Measurements from ENCODE around the gene PTPRN2.

The PTPRN2 gene

DNA sequence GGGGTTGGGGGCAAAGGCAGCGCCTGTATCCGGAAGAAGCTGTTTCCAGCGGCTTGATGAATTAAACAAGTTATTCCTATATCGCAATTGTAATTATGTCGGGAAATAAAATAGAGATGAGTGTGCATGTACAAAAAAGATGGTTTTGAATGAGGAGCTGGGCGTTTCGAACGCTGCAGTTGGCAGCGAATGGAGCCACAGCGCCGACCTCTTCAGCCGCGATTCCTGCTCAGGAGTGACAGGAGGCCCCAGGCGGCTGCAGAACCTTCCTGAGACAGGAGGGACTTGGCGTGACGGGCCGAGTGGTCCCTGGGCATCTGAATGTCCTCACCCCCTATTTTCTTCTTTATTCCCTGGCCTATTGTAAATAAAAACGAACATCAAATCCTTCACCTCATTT is 1065.9 kb downstream of the PTPRN2 start:
- no peak for DNase-seq

DNA sequence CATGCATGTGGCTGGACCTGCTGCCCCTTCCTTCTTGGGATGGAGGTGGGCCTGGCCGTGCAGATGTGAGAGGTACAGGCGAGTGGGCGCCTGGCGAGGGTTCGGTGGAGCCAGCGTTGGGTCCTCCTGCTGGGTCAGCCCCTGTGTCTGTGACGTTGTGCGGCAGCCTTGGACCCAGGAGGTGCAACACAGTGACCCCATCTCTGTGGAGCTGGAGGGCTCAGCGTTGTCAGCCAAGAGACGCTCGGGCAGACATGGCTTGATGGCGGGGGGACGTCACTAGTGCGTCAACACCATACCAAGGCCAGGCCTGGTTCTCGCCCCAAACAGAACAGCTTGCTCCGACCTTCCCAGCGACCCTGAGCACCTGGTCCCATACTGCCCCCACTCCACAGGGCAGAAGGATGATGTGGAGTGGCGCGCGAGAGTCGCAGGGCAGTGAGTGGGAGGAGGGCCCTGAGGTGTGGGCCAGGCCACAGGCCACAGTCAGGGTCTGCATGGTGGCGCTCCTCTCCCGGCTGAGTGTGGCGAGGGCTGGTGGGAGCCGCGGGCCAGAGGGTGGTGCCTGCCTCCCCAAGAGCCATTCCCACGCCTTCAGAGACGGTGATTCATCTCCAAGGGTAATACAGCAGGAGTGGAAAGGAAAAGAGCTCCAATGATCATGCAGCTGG is 1066.4 kb downstream of the PTPRN2 start:
- DNase-seq = no peak

- DNase-seq = no peak
Measured at GRCh38 chr7:157520249-157520648, 1067.4 kb downstream of the PTPRN2 start.

DNA sequence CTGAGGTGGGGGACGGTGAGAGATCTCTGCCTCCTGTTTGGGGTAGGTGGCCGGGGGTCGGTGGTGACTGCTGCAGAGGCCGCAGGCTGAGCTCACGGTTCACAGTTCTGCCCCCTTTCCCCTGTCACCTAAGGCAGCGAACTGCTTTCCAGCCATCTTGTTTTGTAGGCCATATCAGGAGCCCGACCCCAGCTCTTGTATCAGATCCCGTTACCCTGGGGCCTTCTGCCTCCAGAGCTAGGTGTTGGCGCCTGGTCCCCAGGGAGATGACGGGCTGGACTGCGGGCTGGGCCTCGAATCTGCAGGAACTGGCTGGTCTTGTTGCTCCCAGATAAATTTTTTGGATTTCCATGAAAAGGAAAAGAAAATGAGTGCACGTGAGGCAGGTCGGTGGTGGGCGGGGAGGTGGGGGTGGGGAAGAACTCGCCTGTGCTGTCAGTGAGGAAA is 1067.8 kb downstream of the PTPRN2 start:
- no peak for DNase-seq

DNA sequence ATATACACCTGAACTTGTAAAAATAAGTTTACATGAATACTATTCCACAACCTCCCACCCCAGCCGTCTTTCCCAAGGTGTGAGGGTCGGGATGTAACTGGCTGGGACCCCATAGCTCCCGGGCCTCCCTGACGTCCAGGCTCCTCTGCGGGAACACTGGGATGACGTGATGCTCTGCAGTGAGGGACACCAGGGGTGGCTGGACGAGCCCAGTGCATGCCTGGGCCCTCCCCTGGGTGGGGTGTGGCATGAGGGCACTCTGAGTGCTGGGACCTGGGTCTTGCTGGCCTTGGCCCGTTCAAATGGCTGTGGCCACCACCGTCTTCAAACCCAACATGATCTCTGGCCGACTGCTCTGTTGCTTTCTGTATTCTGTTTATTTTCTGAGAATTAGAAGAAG is 1068.4 kb downstream of the PTPRN2 start:
- DNase-seq = no peak

GRCh38 chr7:157518514-157519175 is 1069.0 kb downstream of the PTPRN2 start:
- DNase-seq = no peak

- DNase-seq = no peak
Measured at GRCh38 chr7:157517782-157518513, 1069.7 kb downstream of the PTPRN2 start.

DNA sequence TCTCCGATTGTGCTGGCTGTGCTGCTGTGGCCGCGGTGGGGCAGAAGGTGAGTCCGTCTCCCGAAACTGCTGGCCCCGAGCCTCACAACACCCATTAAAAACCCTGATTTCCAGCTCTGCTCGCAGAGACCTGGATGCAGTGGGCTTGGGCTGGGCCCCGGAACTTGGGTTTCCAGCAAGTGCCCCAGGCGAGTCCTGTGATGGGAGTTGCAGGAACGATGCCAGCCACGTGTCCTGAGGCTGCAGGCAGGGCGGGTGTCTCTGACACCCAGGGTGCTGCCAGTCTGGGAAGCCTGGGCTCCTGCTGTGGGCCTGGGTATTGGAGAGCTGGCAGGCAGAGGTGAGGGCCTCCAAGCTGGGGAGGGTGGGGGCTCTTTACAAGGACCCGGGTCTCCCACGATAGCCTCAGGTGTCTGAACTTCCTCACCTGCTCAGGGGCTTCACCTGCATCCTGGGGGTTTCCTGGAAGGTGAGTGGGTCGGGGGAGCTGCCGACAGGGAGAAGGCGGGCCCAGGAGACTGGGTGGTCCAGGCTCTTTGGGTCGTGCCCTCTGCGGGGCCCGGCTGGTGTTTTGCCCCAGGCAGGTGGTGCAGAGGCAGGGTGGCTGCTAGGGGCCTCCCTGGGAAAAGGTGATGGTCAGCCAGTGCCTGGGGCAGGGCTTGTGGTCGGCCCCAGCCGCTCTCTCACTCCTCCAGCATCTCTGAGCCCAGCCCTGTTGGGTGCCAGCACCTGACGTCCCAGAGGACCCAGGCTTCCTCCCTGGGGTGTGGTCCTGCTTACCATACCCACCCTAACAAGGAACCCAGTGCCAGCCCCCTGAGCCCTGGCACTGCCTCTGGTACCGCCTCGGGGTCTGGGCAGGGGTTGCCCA is 1070.5 kb downstream of the PTPRN2 start:
- no peak for DNase-seq

DNA sequence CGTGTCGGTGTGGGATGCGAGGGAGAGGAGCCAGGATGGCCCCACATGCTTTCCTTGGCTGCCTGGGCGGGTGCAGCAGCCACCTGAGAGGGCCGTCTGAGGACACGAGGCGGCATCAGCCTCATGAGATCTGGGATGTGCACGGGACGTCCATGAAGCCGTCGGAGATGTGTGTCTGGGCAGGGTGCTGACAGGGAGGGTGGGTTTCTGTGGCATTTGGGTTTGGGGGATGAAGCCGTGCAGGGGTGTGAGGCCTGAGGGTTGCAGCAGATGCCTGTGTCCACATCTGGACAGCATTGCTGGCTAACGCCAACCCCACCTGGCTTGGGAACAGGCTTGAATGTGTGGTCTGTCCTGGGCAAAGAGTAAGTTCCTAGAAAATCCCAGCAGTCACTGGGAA is 1071.3 kb downstream of the PTPRN2 start:
- DNase-seq = no peak

DNA sequence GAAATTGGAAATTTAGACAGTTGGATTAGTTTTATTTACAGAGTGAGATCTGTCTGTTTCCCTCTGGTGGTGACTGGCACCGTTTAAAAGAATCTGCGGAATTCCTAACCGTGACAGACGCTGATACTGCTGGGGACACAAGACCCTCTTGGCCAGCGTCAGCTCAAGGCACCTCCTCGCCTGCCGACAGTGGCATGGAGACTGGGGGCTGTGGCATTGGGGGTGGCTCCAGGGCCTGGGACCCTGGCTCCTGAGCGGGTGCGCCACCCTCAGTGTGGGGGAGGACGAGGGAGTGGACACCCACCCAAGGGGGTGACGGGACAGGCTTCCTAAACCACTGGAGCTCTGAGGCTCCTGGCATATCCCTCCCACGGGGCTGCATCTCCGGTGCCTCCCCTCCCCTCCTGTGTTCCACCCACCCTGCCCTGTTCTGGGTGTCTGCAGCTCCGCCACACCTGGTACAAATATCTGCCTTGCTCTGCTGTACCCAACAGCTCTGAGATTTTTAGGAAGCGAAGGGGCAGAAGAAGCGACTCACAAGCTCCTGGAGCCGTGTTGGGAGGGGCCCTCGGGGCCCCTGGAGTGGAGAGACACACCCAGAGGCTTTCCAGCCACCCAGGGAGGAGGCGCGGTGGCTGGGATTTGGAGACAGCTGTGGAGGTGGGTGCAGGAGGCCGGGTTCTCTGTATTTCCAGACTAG is 1072.1 kb downstream of the PTPRN2 start:
- DNase-seq = no peak

DNA sequence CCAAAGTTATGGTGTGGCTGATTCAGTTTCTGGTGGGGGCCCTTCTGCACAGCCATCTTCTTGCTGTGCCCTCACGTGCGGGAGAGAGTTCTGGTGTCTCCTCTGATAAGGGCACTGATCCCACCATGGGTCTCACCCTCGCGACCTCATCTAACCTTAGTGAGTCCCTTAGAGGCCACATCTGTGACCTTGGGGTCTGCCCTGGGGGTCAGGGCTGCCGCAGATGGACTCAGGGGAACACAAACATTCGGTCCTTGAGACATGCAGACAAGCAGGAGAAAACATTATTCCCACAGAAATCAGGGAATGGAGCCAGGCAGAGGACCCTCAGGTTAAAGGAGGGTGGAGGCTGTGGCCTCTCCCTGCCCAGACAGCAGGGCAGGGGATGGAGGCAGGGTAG is 1072.9 kb downstream of the PTPRN2 start:
- DNase-seq = no peak

DNA sequence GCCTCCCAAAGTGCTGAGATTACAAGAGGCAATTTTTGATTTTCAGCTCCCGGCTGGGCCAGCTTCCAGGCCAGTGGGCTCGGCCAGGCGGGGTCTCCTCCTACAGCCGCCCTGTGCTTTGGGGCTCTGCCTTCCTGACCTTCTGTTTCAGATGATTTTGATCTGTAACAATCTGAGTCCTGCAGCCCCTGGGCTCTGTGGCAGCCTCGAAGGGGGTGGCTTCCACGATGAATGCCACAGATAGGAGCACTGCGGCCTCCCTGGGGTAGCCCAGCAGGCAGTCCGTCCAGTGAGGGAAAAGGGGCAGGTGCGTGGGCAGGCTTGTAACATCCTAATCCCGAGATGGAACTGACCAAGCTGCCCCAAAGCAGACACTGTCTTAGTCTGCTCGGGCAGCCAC is 1073.3 kb downstream of the PTPRN2 start:
- DNase-seq = peak; percentile 60

GRCh38 chr7:157513682-157514081 is 1073.9 kb downstream of the PTPRN2 start:
- DNase-seq = no peak

DNA sequence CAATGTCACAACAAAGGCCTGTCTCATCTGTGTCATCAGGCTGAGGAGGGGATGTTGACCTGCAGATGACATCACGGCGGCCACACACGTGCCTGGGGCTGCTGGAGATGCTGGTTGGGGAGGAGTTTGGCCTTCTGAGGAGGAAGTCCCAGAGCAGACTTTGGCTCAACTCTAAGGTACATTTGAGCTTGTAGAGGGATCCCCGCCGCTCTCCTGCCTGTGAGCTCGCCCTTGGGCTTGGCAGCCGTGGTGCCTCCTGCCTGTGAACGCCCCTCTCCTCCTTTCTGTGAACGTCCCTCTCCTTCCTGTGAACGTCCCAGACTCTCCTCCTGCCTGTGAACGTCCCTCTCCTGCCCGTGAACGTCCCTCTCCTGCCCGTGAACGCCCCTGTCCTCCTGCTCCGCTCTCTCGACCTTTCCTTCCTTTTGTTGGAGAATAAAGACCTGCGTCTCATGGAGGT is 1074.4 kb downstream of the PTPRN2 start:
- DNase-seq = no peak

- DNase-seq = no peak
Measured at GRCh38 chr7:157509226-157509625, 1078.4 kb downstream of the PTPRN2 start.

GRCh38 chr7:157508477-157508881 is 1079.1 kb downstream of the PTPRN2 start:
- peak; percentile 13 for DNase-seq

DNA sequence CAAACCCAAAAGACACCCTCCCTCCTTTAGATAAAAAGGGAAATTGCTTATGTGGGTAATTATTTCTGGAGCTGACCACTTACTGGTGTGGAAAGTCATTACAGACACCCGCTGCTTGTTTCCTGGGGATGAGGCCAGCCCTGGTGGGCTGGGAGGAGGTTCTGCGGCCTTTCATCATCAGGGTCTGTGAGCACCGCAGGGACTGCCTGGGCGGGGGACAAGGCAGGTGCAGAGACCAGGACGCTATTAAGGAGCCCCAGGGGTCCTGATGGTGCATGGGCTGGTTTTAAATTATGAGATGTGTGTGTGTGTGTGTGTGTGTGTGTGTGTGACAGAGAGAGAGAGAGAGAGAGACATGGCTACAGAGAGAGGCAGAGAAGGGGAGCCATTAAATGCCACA is 1079.6 kb downstream of the PTPRN2 start:
- DNase-seq = peak; percentile 98

DNA sequence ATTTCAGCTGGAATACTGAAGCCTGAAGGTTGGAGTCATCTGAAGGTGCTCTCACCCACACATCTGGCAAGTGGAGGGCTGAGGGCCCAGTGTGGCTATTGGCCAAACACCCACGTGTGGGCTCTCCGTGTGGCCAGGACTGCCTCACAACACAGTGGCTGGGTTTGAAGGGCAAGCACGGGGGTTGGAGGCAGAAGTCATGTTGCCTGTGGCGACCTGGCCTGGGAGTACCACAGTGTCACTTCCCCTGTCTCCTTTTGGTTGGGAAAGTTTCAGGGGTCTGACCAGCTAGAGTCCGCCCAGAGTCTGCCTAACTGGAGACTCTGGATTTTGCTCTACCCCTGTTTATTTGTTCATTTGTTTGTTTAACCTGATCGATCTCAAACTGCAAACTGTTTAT is 1081.4 kb downstream of the PTPRN2 start:
- DNase-seq = no peak

DNA sequence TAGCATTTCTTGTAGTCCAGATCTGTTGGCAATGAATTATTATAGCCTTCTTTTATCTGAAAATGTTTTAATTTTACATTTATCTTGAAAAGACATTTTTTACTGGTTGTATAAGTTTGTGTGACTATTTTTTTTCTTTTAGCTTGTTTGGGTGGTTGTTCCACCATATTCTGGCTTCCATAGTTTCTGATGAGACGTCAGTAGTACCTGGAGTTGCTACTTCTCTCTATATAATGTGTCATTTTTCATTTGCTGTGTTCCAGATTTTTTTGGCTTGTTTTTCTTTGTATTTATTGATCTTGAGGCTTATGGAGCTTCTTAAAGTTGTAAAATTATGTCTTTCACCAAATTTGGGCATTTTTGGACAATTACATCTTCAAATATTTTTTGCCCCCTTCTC is 1082.0 kb downstream of the PTPRN2 start:
- DNase-seq = no peak

DNA sequence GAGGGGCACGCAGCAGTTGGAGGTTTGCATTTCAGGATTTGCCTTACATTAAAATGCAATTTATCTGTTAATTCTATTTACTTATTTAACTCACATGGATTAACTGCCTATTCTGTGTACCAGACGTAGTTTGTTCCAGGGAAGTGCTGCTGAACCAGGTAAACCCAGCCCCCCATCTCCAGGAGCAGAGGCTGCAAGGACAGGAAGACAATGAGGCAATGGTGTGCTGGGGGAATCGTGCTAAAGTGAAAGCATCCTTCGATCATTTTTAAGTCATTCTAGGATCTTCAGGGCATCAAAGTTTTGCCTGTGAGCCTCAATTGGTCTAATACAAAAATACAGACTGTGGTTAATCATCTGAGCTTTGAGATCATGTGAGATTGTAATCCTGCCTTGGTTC is 1084.4 kb downstream of the PTPRN2 start:
- DNase-seq = no peak

- DNase-seq = no peak
Measured at GRCh38 chr7:157502701-157503111, 1084.9 kb downstream of the PTPRN2 start.

DNA sequence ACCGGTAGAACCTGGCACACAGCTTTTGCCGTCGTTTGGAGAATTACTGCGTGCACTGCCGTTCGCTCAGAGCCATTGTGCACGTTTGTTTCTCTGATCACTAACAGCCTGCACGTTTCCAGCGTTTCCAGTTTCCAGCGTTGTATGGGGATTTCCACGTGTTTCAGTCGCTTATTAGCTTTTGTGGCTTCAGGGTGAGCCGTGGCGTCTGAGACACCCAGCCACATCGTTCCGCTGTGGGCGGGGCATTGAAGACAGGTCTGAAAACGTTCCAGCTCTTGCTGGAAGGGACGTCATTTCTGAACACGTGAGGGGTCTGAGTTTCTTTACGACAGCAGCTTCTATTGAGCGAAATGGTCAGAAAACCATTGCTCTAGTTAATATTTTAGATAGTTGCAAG is 1086.0 kb downstream of the PTPRN2 start:
- DNase-seq = no peak

All from NCI-H146 (cell line).